OCI-LY1 (cell line): ENCODE data around the gene TRIO.

Experiments
- H2AFZ ChIP-seq: fragments of 200-600 bp; sonication (generic), shearing (Covaris generic); 2 replicates; pipeline ENCODE4 v1.6.0; 2014; ENCODE audit warnings: antibody characterized with exemption, mild to moderate bottlenecking, low read length
- H3F3A ChIP-seq: fragments of 200-600 bp; sonication (generic), shearing (Covaris generic); 2 replicates; pipeline ENCODE4 v1.6.0; 2014; ENCODE audit warnings: mild to moderate bottlenecking, antibody characterized with exemption, low read length, moderate library complexity; ENCODE audit not compliant: insufficient read depth
- H3K27ac ChIP-seq: fragments of 200-600 bp; sonication (generic); 2 replicates; pipeline ENCODE4 v1.5.1; 2014; ENCODE audit warnings: low read length, mixed run types, mild to moderate bottlenecking, low read depth; ENCODE audit not compliant: poor library complexity, severe bottlenecking
- H3K27me3 ChIP-seq: fragments of 200-600 bp; sonication (generic); 2 replicates; pipeline ENCODE4 v1.6.0; 2014; ENCODE audit warnings: antibody characterized with exemption, mild to moderate bottlenecking, low read length, moderate library complexity; ENCODE audit not compliant: insufficient read depth
- H3K36me3 ChIP-seq: fragments of 200-600 bp; sonication (generic); 2 replicates; pipeline ENCODE4 v1.6.1; 2014; ENCODE audit warnings: mild to moderate bottlenecking, antibody characterized with exemption, low read length, moderate library complexity, mixed read lengths; ENCODE audit not compliant: insufficient read depth
- H3K4me1 ChIP-seq: fragments of 200-600 bp; sonication (generic); 2 replicates; pipeline ENCODE4 v1.5.1; 2014; ENCODE audit warnings: mild to moderate bottlenecking, low read length, moderate library complexity; ENCODE audit not compliant: insufficient read depth, severe bottlenecking
- H3K4me2 ChIP-seq: fragments of 200-600 bp; sonication (generic), shearing (Covaris generic); 2 replicates; pipeline ENCODE4 v1.6.1; 2014; ENCODE audit warnings: low read length
- H3K4me3 ChIP-seq: fragments of 200-600 bp; sonication (generic); 2 replicates; pipeline ENCODE4 v1.5.1; 2014; ENCODE audit warnings: low read length, low read depth, mild to moderate bottlenecking, mixed read lengths; ENCODE audit not compliant: poor library complexity, severe bottlenecking
- H3K79me2 ChIP-seq: fragments of 200-600 bp; shearing (Covaris generic); 2 replicates; pipeline ENCODE4 v1.6.1; 2016; ENCODE audit warnings: mixed run types, low read length, mixed read lengths; ENCODE audit not compliant: insufficient read depth
- H3K9ac ChIP-seq: fragments of 200-600 bp; sonication (generic), shearing (Covaris generic); 2 replicates; pipeline ENCODE4 v1.6.1; 2014; ENCODE audit warnings: mild to moderate bottlenecking, low read length, mixed read lengths
- H3K9me2 ChIP-seq: fragments of 200-600 bp; sonication (generic), shearing (Covaris generic); 2 replicates; pipeline ENCODE4 v1.6.1; 2014; ENCODE audit warnings: low read depth, mild to moderate bottlenecking, low read length, mixed read lengths
- H3K9me3 ChIP-seq: fragments of 200-600 bp; shearing (Covaris generic); 2 replicates; pipeline ENCODE4 v1.6.1; 2014; ENCODE audit warnings: low read length, mixed read lengths
- H4K20me1 ChIP-seq: fragments of 200-600 bp; sonication (generic), shearing (Covaris generic); 2 replicates; pipeline ENCODE4 v1.6.0; 2016; ENCODE audit warnings: mild to moderate bottlenecking, low read length; ENCODE audit not compliant: insufficient read depth
- CTCF ChIP-seq: fragments of 200-600 bp; sonication (generic), shearing (Covaris generic); IDR thresholded peaks from 2 replicates; pipeline ENCODE4 v1.5.1; 2017; ENCODE audit warnings: mild to moderate bottlenecking, antibody characterized with exemption, low read length, moderate library complexity, mixed read lengths
- EZH2 ChIP-seq: fragments of 200-600 bp; sonication (generic), shearing (Covaris generic); IDR thresholded peaks from 2 replicates; pipeline ENCODE4 v1.8.0; 2017; ENCODE audit warnings: borderline replicate concordance, mixed run types, mild to moderate bottlenecking, antibody characterized with exemption, low read length, moderate library complexity, mixed read lengths

The TRIO gene

DNA sequence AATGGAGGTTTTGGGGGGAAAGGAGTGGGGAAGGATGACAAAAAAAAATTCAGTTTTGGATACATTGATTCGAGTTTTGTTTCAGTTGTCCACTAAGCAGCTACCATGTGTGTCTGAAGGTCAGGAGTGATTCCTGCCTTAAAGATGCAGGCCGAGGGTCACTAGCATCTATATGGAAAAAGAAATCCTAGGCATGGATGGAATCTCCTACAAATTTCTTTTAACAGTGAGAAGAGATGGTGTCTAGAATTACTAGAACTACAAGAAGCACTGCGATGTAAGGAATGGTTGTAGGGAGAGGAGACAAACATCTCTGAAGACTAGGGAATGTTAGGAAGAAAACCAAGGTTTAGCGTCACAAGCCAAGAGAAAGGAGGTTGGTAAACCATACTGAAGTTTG lies 19.6 kb upstream of the TRIO start:
- H3F3A ChIP-seq = no peaks in the 10 kb centered on the region
- no peak overlapping the region for H2AFZ ChIP-seq
- no peaks in the 10 kb centered on the region for H3K36me3 ChIP-seq
- no peaks in the 10 kb centered on the region for H3K9me2 ChIP-seq
- no peaks in the 10 kb centered on the region for H3K9me3 ChIP-seq
- no peak overlapping the region for H3K4me3 ChIP-seq
- H3K9ac ChIP-seq = no peak overlapping the region
- no peaks in the 10 kb centered on the region for H3K27me3 ChIP-seq
- no peak overlapping the region for H3K27ac ChIP-seq
- H3K4me2 ChIP-seq = no peak overlapping the region
- H3K4me1 ChIP-seq = no peaks in the 10 kb centered on the region
- no peak for TF ChIP-seq EZH2
- TF ChIP-seq CTCF = no peak
- no peaks in the 10 kb centered on the region for H4K20me1 ChIP-seq
- H3K79me2 ChIP-seq = no peaks in the 10 kb centered on the region

GRCh38 chr5:14123974-14124482 lies 19.1 kb upstream of the TRIO start:
- no peak overlapping the region for H3K4me3 ChIP-seq
- no peak overlapping the region for H3K9ac ChIP-seq
- TF ChIP-seq CTCF = no peak
- no peak for TF ChIP-seq EZH2
- H3K27me3 ChIP-seq = no peaks in the 10 kb centered on the region
- H2AFZ ChIP-seq = no peak overlapping the region
- H3K36me3 ChIP-seq = no peaks in the 10 kb centered on the region
- H3K27ac ChIP-seq = no peak overlapping the region
- no peaks in the 10 kb centered on the region for H3K4me1 ChIP-seq
- no peaks in the 10 kb centered on the region for H3K9me2 ChIP-seq
- H4K20me1 ChIP-seq = no peaks in the 10 kb centered on the region
- no peaks in the 10 kb centered on the region for H3F3A ChIP-seq
- no peaks in the 10 kb centered on the region for H3K79me2 ChIP-seq
- no peak overlapping the region for H3K4me2 ChIP-seq
- no peaks in the 10 kb centered on the region for H3K9me3 ChIP-seq

DNA sequence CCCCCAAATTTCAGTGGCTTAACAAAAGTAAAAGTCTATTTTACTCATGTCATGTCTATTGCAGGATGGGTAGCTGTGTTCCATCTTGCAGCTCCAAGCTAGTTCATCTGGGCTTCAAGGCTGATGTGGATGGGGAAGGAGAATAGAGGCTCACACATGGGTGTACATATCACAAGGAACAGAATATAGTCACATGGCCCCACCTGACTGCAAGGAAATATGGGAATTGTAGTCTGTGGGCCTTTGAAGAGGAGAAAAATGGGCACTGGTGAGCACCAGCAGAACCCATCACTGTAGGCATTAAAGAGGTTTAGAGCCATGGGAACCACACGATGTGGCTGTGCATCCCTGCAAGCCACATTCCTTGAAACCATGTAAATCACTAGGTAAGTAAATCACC lies 17.9 kb upstream of the TRIO start:
- H4K20me1 ChIP-seq = no peaks in the 10 kb centered on the region
- no peak overlapping the region for H3K27ac ChIP-seq
- H3K4me1 ChIP-seq = no peaks in the 10 kb centered on the region
- no peak for TF ChIP-seq EZH2
- no peak for TF ChIP-seq CTCF
- H3K4me3 ChIP-seq = no peak overlapping the region
- H3K4me2 ChIP-seq = no peak overlapping the region
- no peaks in the 10 kb centered on the region for H3K27me3 ChIP-seq
- no peak overlapping the region for H3K9ac ChIP-seq
- no peaks in the 10 kb centered on the region for H3F3A ChIP-seq
- H3K9me3 ChIP-seq = no peaks in the 10 kb centered on the region
- no peak overlapping the region for H2AFZ ChIP-seq
- H3K36me3 ChIP-seq = no peaks in the 10 kb centered on the region
- H3K79me2 ChIP-seq = no peaks in the 10 kb centered on the region
- H3K9me2 ChIP-seq = no peaks in the 10 kb centered on the region
